HUES48 (cell line): ENCODE results near the gene EMCN.

ENCODE experiments used
- H3K27ac ChIP-seq: one replicate; pipeline ENCODE4 v1.7.0; 2013; ENCODE audit warnings: low read depth, low read length, inconsistent platforms
- H3K27me3 ChIP-seq: 2 replicates; pipeline ENCODE4 v1.6.1; 2013; ENCODE audit warnings: mild to moderate bottlenecking, low read length; ENCODE audit not compliant: control insufficient read depth, insufficient read depth
- H3K36me3 ChIP-seq: 2 replicates; pipeline ENCODE4 v1.6.1; 2013; ENCODE audit warnings: low read length; ENCODE audit not compliant: control insufficient read depth, insufficient read depth
- H3K4me1 ChIP-seq: 2 replicates; pipeline ENCODE4 v1.6.1; 2013; ENCODE audit warnings: mild to moderate bottlenecking, low read length; ENCODE audit not compliant: control insufficient read depth, insufficient read depth
- H3K4me3 ChIP-seq: 2 replicates; pipeline ENCODE4 v1.5.1; 2013; ENCODE audit warnings: mild to moderate bottlenecking, low read depth, low read length
- H3K9ac ChIP-seq: 2 replicates; pipeline ENCODE4 v1.6.1; 2013; ENCODE audit warnings: mild to moderate bottlenecking, low read depth, low read length, moderate library complexity
- H3K9me3 ChIP-seq: 2 replicates; pipeline ENCODE4 v1.6.1; 2013; ENCODE audit warnings: low read length; ENCODE audit not compliant: control insufficient read depth, insufficient read depth

EMCN gene

DNA sequence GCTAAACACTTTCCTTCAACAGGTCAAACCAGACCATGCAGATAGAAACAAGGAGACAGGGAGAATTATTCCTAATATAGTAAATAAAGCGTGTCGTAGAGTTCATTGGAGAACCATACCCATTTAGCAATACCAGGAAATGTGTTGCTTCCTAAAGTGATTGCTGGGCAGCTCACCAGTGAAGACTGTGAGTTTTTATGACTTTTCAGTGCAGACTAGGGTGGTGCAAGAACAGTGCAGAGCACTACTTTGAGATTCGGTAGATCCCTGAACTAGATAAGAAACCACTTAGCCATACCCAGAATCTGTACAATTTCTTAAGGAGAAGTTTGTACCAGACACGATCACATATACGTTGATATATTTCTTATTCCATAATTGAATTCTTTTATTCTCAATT is 87.4 kb downstream of the EMCN start:
- Histone ChIP-seq H3K4me3 (no peak overlapping the region), H3K9ac (no peak overlapping the region), H3K27me3 (no peaks in the 10 kb centered on the region), H3K27ac (no peak overlapping the region), H3K36me3 (no peaks in the 10 kb centered on the region), H3K4me1 (no peaks in the 10 kb centered on the region), H3K9me3 (no peaks in the 10 kb centered on the region)

- no peak overlapping the region for H3K27ac ChIP-seq
- H3K9ac ChIP-seq, result no peak overlapping the region
- H3K4me3 ChIP-seq, result no peak overlapping the region
- H3K36me3 ChIP-seq, result no peaks in the 10 kb centered on the region
- no peaks in the 10 kb centered on the region for H3K9me3 ChIP-seq
- H3K27me3 ChIP-seq, result no peaks in the 10 kb centered on the region
- H3K4me1 ChIP-seq, result no peaks in the 10 kb centered on the region
Measured at GRCh38 chr4:100429616-100430015, 88.2 kb downstream of the EMCN start.

DNA sequence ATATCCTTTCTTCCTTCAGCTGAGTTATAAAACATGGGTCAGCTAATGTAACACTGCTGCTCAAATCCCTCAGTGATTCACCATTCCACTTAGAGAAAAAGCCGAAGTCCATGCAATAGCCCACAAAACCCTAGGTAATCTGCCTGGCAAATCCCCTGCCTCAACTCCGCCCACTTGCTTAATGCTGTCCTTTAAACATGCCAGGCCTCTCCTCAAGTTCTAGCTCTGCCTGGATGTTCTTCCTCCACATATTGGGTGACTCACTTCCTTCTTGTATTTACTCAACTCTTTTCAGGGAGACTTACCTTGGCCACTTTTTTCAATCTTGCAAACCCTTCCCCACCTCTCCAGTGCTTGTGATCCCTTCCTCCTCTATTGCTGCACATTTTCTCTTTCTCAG is 89.8 kb downstream of the EMCN start:
- Histone ChIP-seq H3K4me3 (no peak overlapping the region), H3K4me1 (no peaks in the 10 kb centered on the region), H3K9me3 (no peaks in the 10 kb centered on the region), H3K9ac (no peak overlapping the region), H3K27me3 (no peaks in the 10 kb centered on the region), H3K27ac (no peak overlapping the region), H3K36me3 (no peaks in the 10 kb centered on the region)

GRCh38 chr4:100424376-100424775 is 93.4 kb downstream of the EMCN start:
- H3K27ac ChIP-seq, result no peak overlapping the region
- no peaks in the 10 kb centered on the region for H3K9me3 ChIP-seq
- no peaks in the 10 kb centered on the region for H3K36me3 ChIP-seq
- no peak overlapping the region for H3K4me3 ChIP-seq
- no peak overlapping the region for H3K9ac ChIP-seq
- no peaks in the 10 kb centered on the region for H3K4me1 ChIP-seq
- no peaks in the 10 kb centered on the region for H3K27me3 ChIP-seq

- no peaks in the 10 kb centered on the region for H3K4me1 ChIP-seq
- no peak overlapping the region for H3K4me3 ChIP-seq
- H3K9me3 ChIP-seq, result no peaks in the 10 kb centered on the region
- no peak overlapping the region for H3K27ac ChIP-seq
- no peaks in the 10 kb centered on the region for H3K36me3 ChIP-seq
- no peak overlapping the region for H3K9ac ChIP-seq
- H3K27me3 ChIP-seq, result no peaks in the 10 kb centered on the region
Measured at GRCh38 chr4:100422894-100423293, 94.9 kb downstream of the EMCN start.

- no peak overlapping the region for H3K4me3 ChIP-seq
- no peaks in the 10 kb centered on the region for H3K36me3 ChIP-seq
- H3K27ac ChIP-seq, result no peak overlapping the region
- no peaks in the 10 kb centered on the region for H3K9me3 ChIP-seq
- H3K4me1 ChIP-seq, result no peaks in the 10 kb centered on the region; the same call in 1 of the 2 replicates
- no peak overlapping the region for H3K9ac ChIP-seq
- no peaks in the 10 kb centered on the region for H3K27me3 ChIP-seq
Measured at GRCh38 chr4:100421361-100421978, 96.4 kb downstream of the EMCN start.

DNA sequence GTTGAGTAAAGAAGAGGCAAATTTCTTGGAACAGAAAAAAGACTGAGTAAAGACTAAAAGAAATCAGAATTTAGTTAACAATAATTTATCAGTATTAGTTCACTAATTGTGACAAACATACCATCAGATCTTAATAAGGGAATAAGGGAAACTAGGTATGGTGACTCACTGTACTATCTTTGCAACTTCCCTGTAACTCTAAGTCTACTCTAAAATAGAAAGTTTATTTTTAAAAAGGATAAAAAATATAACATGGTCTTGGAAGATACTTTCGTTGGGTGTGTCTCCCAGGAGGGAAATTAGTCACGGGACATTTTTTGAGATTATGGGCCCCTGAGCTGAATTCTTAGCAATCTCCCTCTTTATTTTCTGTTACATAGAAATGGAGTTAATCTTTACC is 97.3 kb downstream of the EMCN start:
- Histone ChIP-seq H3K9me3 (no peaks in the 10 kb centered on the region), H3K27me3 (no peaks in the 10 kb centered on the region), H3K4me1 (no peaks in the 10 kb centered on the region; the same call in 1 of the 2 replicates), H3K27ac (no peak overlapping the region), H3K9ac (no peak overlapping the region), H3K36me3 (no peaks in the 10 kb centered on the region), H3K4me3 (no peak overlapping the region)

- no peak overlapping the region for H3K9ac ChIP-seq
- no peak overlapping the region for H3K27ac ChIP-seq
- no peaks in the 10 kb centered on the region for H3K9me3 ChIP-seq
- no peaks in the 10 kb centered on the region for H3K36me3 ChIP-seq
- no peaks in the 10 kb centered on the region; the same call in 1 of the 2 replicates for H3K4me1 ChIP-seq
- H3K27me3 ChIP-seq, result no peaks in the 10 kb centered on the region
- no peak overlapping the region for H3K4me3 ChIP-seq
Measured at GRCh38 chr4:100417565-100417964, 100.3 kb downstream of the EMCN start.

DNA sequence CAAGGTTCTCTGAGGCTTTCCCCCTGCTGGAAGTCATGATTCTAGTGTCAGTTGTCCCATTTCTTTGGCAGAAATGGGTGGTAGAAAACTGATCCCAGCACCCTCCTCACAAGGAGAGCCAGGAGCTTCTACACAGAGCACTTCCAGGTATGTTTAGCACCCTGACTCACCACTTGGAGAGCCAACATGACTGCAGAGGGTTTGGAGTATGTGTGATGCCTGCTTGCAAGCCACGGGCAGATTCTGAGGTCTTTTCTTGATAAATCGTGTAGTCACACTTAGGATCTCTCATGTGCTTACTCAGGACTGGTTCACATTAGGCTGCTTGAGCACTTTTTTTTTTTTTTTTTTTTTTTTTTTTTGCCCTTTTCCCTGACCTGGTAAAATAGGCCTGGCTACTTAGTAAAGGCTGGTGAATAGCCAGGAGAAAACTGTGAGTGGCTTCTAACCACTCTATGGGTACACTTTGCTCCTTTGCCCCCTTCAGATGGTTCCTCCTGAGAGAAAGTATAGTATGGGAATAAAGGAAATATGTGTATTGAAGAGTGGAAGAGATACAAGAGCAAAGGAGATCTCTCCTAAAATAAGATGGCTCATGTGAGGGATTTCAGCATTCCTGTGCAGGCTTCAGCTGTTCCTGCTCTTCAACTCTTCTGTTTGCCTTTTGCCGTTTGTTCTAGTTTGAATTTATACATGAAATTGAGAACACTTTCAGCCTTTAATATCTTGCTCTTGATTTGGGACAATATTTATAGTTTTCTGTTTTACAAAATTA is 103.6 kb downstream of the EMCN start:
- H3K4me3 ChIP-seq, result no peak overlapping the region
- H3K9me3 ChIP-seq, result no peaks in the 10 kb centered on the region
- H3K27ac ChIP-seq, result no peak overlapping the region
- no peak overlapping the region; the same call in 1 of the 2 replicates for H3K9ac ChIP-seq
- no peaks in the 10 kb centered on the region for H3K27me3 ChIP-seq
- no peaks in the 10 kb centered on the region for H3K36me3 ChIP-seq
- no peaks in the 10 kb centered on the region; the same call in 1 of the 2 replicates for H3K4me1 ChIP-seq

GRCh38 chr4:100391863-100392262 is 126.0 kb downstream of the EMCN start:
- no peak overlapping the region for H3K9ac ChIP-seq
- H3K27ac ChIP-seq, result no peak overlapping the region
- H3K4me1 ChIP-seq, result no peaks in the 10 kb centered on the region

DNA sequence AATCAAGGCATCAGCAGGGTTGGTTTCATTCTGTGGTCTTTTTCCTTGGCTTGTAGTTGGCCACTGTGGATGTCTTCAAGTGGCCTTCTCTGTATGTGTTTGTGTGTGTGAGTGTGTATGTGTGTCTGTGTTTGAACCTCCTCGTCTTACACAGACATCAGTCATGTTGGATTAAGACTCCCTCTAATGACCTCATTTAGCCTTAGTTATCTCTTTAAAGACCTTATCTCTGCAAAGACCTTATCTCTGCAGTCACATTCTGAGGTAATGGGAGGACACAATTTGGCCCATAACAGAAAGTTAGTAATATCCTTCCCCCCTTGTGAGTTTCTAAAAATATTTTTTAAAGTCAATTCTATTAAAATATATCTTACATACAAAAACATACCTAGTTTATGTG is 126.7 kb downstream of the EMCN start:
- Histone ChIP-seq H3K9me3 (no peaks in the 10 kb centered on the region), H3K4me3 (no peak overlapping the region), H3K36me3 (no peaks in the 10 kb centered on the region), H3K27ac (no peak overlapping the region), H3K4me1 (no peaks in the 10 kb centered on the region), H3K9ac (no peak overlapping the region), H3K27me3 (no peaks in the 10 kb centered on the region)

More at GRCh38 chr4:100391863-100392262, 126.0 kb downstream of the EMCN start:
- no peak overlapping the region for H3K4me3 ChIP-seq
- no peaks in the 10 kb centered on the region for H3K9me3 ChIP-seq
- H3K36me3 ChIP-seq, result no peaks in the 10 kb centered on the region
- no peaks in the 10 kb centered on the region for H3K27me3 ChIP-seq
